AG09319 (cell line): ENCODE results near the gene WDCP.

Experiments used
- DNase-seq: peaks from one replicate; pipeline ENCODE4 v3.0.0-alpha.2; 2010; ENCODE audit warnings: low read depth; ENCODE audit errors: extremely low read depth
- CTCF ChIP-seq: IDR thresholded peaks from 2 replicates; pipeline ENCODE4 v1.5.1; 2011; ENCODE audit warnings: low read depth, mild to moderate bottlenecking, inconsistent platforms, low read length, moderate library complexity

The WDCP gene

GRCh38 chr2:24038786-24039499 is 8.2 kb downstream of the WDCP start:
- no peak for TF ChIP-seq CTCF
- DNase-seq = no peak

- TF ChIP-seq CTCF = no peak
- DNase-seq = no peak
These were observed 21.0 kb downstream of the WDCP start for GRCh38 chr2:24026233-24026632.

- TF ChIP-seq CTCF = no peak
- DNase-seq = no peak
These were observed 22.1 kb downstream of the WDCP start for GRCh38 chr2:24024996-24025663.

- DNase-seq = no peak
- peak; percentile 21 for TF ChIP-seq CTCF
These were observed 23.2 kb downstream of the WDCP start for GRCh38 chr2:24024018-24024417.

GRCh38 chr2:24022975-24023575 is 24.1 kb downstream of the WDCP start:
- no peak for TF ChIP-seq CTCF
- no peak for DNase-seq

GRCh38 chr2:24022324-24022974 is 24.7 kb downstream of the WDCP start:
- TF ChIP-seq CTCF = no peak

More at GRCh38 chr2:24022324-24022974, 24.7 kb downstream of the WDCP start:
- DNase-seq = no peak
